Endothelial cell of umbilical vein (primary cell): Measurements from ENCODE around the gene PSORS1C1. TPM values are rescaled to one million over a fixed set of nuclear protein-coding genes. Genes with fewer than 3 reads are reported as not detected.
A peak's percentile ranks its signal among the peaks of the same experiment; 100 is the strongest.

ENCODE experiments used
- BruUV-seq: library from RNA; stranded (reverse); fragments of 400-500 nt; replicated peaks from 2 replicates; lab custom pipeline; 2021; lab: Mats Ljungman, UMichigan
- CTCF ChIA-PET: fragments of 300-600, 350-600 bp; sonication (Branson Sonifier 250); formaldehyde crosslinking; loops from one replicate; lab custom pipeline; 2021; ENCODE audit warnings: antibody characterized with exemption, inconsistent platforms; lab: Charles Lee
- POLR2A ChIA-PET: fragments of 300-600, 350-600 bp; sonication (Branson Sonifier 250); formaldehyde crosslinking; loops from one replicate; lab custom pipeline; 2021; ENCODE audit warnings: antibody characterized with exemption, inconsistent platforms; lab: Charles Lee
- DNase-seq: peaks from one replicate; pipeline ENCODE4 v3.0.0-alpha.2; 2011; ENCODE audit warnings: low read depth, low spot score
- FAIRE-seq: peaks from 2 replicates; lab custom pipeline; 2011; peaks lifted over from hg19 to GRCh38; lab: Jason Lieb, UNC
- H2AFZ ChIP-seq: 2 replicates; pipeline ENCODE4 v1.6.0; 2012; ENCODE audit warnings: low read depth, low read length, control low read depth, inconsistent platforms
- H3K27ac ChIP-seq: 2 replicates; pipeline ENCODE4 v1.5.1; 2011; ENCODE audit warnings: low read depth, mild to moderate bottlenecking, control low read depth, low read length, moderate library complexity; ENCODE audit not compliant: insufficient read depth
- H3K27me3 ChIP-seq, 2 experiments: 2 replicates each; pipeline versions ENCODE4 v1.6.0 to v1.6.1; 2011; ENCODE audit warnings: low read length in 2 of 2, mixed read lengths in 1 of 2; ENCODE audit not compliant: control insufficient read depth in 2 of 2, insufficient read depth in 2 of 2
- H3K36me3 ChIP-seq, 2 experiments: 2 replicates in 1 of 2; 3 replicates in 1 of 2; pipeline ENCODE4 v1.5.1; 2011; ENCODE audit warnings: low read length in 2 of 2, mild to moderate bottlenecking in 1 of 2, moderate library complexity in 1 of 2; ENCODE audit not compliant: control insufficient read depth in 2 of 2, insufficient read depth in 2 of 2; ENCODE audit errors: extremely low read depth in 1 of 2
- H3K4me1 ChIP-seq: 3 replicates; pipeline ENCODE4 v1.5.1; 2011; ENCODE audit warnings: mild to moderate bottlenecking, low read length; ENCODE audit not compliant: control insufficient read depth, insufficient read depth; ENCODE audit errors: extremely low read depth
- H3K4me2 ChIP-seq: 2 replicates; pipeline ENCODE4 v1.6.1; 2011; ENCODE audit warnings: low read length, control low read depth, mixed read lengths; ENCODE audit not compliant: insufficient read depth
- H3K4me3 ChIP-seq, 3 experiments: fragments of 200-600 bp in 1 of 3; sonication (generic), shearing (Covaris generic) in 1 of 3; replicated peaks in 1 of 3; 2 replicates each; pipeline ENCODE4 v1.5.1; 2011 to 2016; ENCODE audit warnings: control low read depth in 3 of 3, low read length in 3 of 3, mild to moderate bottlenecking in 2 of 3, inconsistent platforms in 1 of 3, low read depth in 1 of 3, moderate library complexity in 1 of 3; ENCODE audit not compliant: insufficient read depth in 1 of 3
- H3K79me2 ChIP-seq: 2 replicates; pipeline ENCODE4 v1.6.0; 2012; ENCODE audit warnings: low read length, inconsistent platforms; ENCODE audit not compliant: control insufficient read depth, insufficient read depth
- H3K9ac ChIP-seq: replicated peaks from 2 replicates; pipeline ENCODE3; 2011; ENCODE audit warnings: low read length, control low read depth; ENCODE audit not compliant: insufficient read depth; ENCODE audit errors: extremely low read depth
- H3K9me1 ChIP-seq: replicated peaks from 3 replicates; pipeline ENCODE4 v1.6.0; 2011; ENCODE audit warnings: mild to moderate bottlenecking, low read length; ENCODE audit not compliant: control insufficient read depth, insufficient read depth; ENCODE audit errors: extremely low read depth
- H3K9me3 ChIP-seq: replicated peaks from 2 replicates; pipeline ENCODE4 v1.5.1; 2012; ENCODE audit warnings: low read length, inconsistent platforms; ENCODE audit not compliant: control insufficient read depth, insufficient read depth
- H4K20me1 ChIP-seq: replicated peaks from 2 replicates; pipeline ENCODE3; 2011; ENCODE audit warnings: mild to moderate bottlenecking, low read length; ENCODE audit not compliant: control insufficient read depth, insufficient read depth; ENCODE audit errors: extremely low read depth
- CTCF ChIP-seq, 2 donors: IDR thresholded peaks; 1 replicate in 1 of 2; 2 replicates in 1 of 2; pipeline ENCODE4 v1.5.1; 2011; ENCODE audit warnings: low read length in 2 of 2, mild to moderate bottlenecking in 2 of 2, moderate library complexity in 2 of 2, control low read depth in 1 of 2, inconsistent platforms in 1 of 2, low read depth in 1 of 2; ENCODE audit not compliant: insufficient read depth in 1 of 2; ENCODE audit errors: extremely low read depth in 1 of 2
- EZH2 ChIP-seq: IDR thresholded peaks from 2 replicates; pipeline ENCODE4 v1.6.1; 2012; ENCODE audit warnings: borderline replicate concordance, low read depth, mild to moderate bottlenecking, moderate library complexity, low read length, inconsistent platforms; ENCODE audit not compliant: severe bottlenecking
- FOS ChIP-seq: IDR thresholded peaks from 2 replicates; pipeline ENCODE4 v1.6.1; 2011; ENCODE audit warnings: mild to moderate bottlenecking, low read length, moderate library complexity, borderline replicate concordance; ENCODE audit not compliant: insufficient read depth
- GATA2 ChIP-seq: IDR thresholded peaks from 2 replicates; pipeline ENCODE4 v1.7.0; 2011; ENCODE audit warnings: low read depth, mild to moderate bottlenecking, moderate library complexity, mixed read lengths, low read length; ENCODE audit not compliant: insufficient read length, insufficient read depth
- MAX ChIP-seq: IDR thresholded peaks from 2 replicates; pipeline ENCODE4 v1.6.1; 2011; ENCODE audit not compliant: insufficient read depth, insufficient read length
- MYC ChIP-seq: IDR thresholded peaks from one replicate; pipeline ENCODE4 v1.6.1; 2011; ENCODE audit warnings: mild to moderate bottlenecking, low read depth, low read length
- POLR2A ChIP-seq: IDR thresholded peaks from 2 replicates; pipeline ENCODE4 v1.6.1; 2012; ENCODE audit warnings: low read depth, mild to moderate bottlenecking, control low read depth, low read length
- POLR2AphosphoS5 ChIP-seq: IDR thresholded peaks from 2 replicates; pipeline ENCODE4 v1.6.1; 2012; ENCODE audit warnings: low read depth, mild to moderate bottlenecking, control low read depth, low read length, moderate library complexity; ENCODE audit not compliant: insufficient read depth
- dilution Hi-C: fragments of 300-500 bp; cut with MboI; formaldehyde crosslinking; loops from one replicate; pipeline ENCODE4 v1.15.0; 2019; ENCODE audit warnings: low sequenced_read_pairs; ENCODE audit not compliant: extremely low pct_ligation_motif_present
- intact Hi-C: fragments of 100-400 bp; cut with micrococcal nuclease; formaldehyde crosslinking; loops from one replicate; pipeline ENCODE4 v1.10.0; 2022
- polyA plus RNA-seq, 4 experiments: library from polyadenylated mRNA; depleted of rRNA in 3 of 4; stranded (reverse) in 3 of 4; unstranded in 1 of 4; fragments of >200 nt; gene quantifications; 2 replicates each; pipeline versions ENCODE4 v1.2.1 to v1.2.3, GENCODE V29; 2011 to 2012; ENCODE audit warnings: missing spikeins in 1 of 4
- total RNA-seq: library from RNA; stranded (reverse); gene quantifications from 2 replicates; pipeline ENCODE4 v1.2.3, GENCODE V29; 2021

The PSORS1C1 gene
- total and polyA plus RNA-seq, 2 donors (not counting 3 experiments of a cell fraction or from before 2014, with no cell fraction given), result 1.1 to 13.2 TPM

GRCh38 chr6:31157513-31158139 is 43.0 kb downstream of the PSORS1C1 start, which contains the start of gene CCHCR1:
TSS of gene CCHCR1 (minus strand) at chr6:31157802. CDS start at chr6:31157600, 202 bp downstream.
- Histone ChIP-seq H3K27ac (peak within 1 kb of the TSS; percentile 30), H3K27me3 (no peaks in the 10 kb centered on the region), H3K4me2 (peak within 1 kb of the TSS; percentile 97), H3K4me3 (peak within 1 kb of the TSS; percentile 72 to 90 (median 90)), H3K79me2 (peaks cover 15% of the 10 kb centered on the region), H2AFZ (peak within 1 kb of the TSS; percentile 96), H3K36me3 (no peaks in the 10 kb centered on the region), H3K9me3 (no peaks in the 10 kb centered on the region), H3K4me1 (peaks cover 12% of the 10 kb centered on the region), H3K9me1 (no peaks in the 10 kb centered on the region), H4K20me1 (no peaks in the 10 kb centered on the region), H3K9ac (peak within 1 kb of the TSS; percentile 89)
- FAIRE-seq, result no peak
- dilution Hi-C loops, result no loop called here
- ChIA-PET CTCF (interaction anchor here (0.6 to 3.7 kb wide), 10 partner anchors 10 to 370 kb away, joined by 3 to 16 read pairs (median 4); partner anchors contain the start of gene PSORS1C2), POLR2A (interaction anchor here (1.3 kb wide), 1 partner anchor 10 kb away, joined by 3 read pairs; no protein-coding TSS in a partner anchor)
- no peak for TF ChIP-seq GATA2
- TF ChIP-seq FOS, result no peak
- TF ChIP-seq MYC, result no peak
- no peak for TF ChIP-seq POLR2AphosphoS5
- no peak for TF ChIP-seq CTCF (IDR thresholded peaks at IDR 0.05; ENCODE audit: extremely low read depth in 1 of 2, insufficient read depth in 1 of 2, low read depth in 1 of 2, low read length in 2 of 2)
- no peak for TF ChIP-seq EZH2
- TF ChIP-seq POLR2A, result no peak
- no peak for TF ChIP-seq MAX
- intact Hi-C loops, result loop anchor here (1.0 kb wide), 3 partner anchors 23 to 35 kb away; no protein-coding TSS in a partner anchor
- no peak for DNase-seq
- no TSS peak for BruUV-seq
